Right forelimb (tissue), 1 donor: ENCODE results near the gene RTRAF.

Experiments
- DNase-seq: peaks from one replicate; pipeline ENCODE4 v3.0.0-alpha.2; 2018

The RTRAF gene

DNA sequence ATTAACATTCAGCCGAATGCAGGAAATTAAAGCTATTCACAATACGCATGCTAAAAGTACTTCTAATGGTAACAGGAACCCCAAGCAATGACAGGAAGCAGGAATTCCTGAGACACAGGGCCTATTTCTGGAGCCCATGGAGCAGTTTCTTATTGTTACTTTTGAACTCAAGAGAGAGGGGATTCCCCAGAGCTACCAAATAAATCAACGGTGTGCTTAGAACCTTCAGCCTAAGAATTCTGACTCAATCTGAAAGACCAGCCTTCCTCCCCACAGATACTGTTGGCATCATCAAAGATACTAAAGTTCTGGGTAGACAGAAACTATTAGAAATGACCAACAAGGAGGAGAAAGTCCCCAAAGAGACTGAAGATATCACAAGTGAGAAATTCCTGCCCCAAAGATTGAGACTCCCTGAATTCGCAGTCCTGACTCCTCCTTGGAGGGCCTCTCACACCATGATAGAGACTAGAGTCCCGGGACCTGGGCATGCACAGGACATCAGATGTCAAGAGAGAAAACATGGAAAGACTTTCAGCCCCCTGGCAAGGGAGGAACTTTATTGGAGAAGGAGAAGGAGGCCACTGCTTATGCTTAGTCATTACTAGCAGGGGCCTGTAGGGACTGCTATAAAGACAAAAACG, 32.7 kb downstream of the RTRAF start:
- no peak for DNase-seq

DNA sequence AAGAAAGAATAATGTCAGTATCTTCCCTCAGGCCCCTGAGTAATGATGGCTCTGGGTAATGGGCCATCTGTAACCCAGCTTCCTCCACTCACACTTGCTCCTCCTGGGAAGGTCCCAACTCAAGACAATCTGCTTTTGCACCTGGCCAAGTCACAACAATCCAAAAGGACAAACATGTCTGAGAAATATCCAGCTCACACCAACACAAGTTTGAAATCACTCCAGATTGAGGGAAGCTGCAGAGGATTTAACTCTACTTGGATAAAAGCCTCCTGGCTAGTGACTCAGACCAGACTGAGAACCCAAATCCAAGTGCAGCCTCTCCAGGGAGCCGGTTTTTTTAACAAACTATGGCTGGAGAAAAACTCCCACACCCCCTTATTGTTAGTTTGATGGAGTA, 34.2 kb downstream of the RTRAF start:
- no peak for DNase-seq

DNA sequence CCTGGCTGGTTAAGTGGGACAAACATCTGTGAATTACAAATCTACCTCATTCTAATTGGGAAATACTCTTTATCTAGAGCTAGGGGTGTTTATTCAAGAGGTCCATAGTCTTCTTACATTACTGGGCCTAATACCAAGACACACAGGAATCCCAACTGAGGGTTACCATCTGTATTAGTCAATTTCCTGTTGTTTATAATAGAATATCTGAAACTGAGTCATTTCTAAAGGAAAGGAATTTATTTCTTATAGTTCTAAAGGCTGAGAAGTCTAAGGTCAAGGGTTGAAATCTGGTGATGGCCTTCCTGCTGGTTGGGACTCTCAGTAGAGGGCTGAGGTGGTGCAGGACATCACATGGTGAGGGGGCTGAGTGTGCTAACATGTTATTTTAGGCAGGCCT, 36.0 kb downstream of the RTRAF start:
- no peak for DNase-seq

DNA sequence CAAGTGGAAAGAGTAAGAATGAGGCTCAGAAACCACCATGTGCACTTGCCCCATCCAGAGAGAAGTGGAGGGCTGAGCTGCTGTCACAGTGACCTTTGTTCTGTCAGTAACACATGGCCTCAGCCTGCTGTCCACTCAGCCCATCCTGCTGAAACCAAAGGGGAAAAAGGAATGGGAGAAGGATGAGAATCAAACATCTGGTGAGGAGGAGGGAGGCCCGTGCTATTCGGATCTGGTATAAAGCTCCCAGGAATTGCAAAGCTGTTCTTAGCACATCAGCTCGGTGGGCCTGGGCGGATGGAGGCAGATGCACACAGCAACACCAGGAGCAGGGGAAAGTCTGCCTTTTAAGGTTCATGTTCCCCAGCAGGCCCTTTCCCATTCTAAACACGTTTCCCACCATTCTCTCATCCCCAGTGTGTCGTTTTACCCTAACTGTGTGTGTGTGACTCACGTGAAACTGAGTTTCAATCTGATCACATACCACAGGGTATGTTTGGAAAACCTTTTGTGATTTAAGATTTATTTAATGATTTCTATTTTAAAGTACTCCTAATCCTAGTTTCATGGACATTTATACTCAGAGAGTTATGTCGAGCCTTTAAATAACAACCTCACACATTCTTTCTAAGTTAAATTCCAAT, 36.8 kb downstream of the RTRAF start:
- DNase-seq, result no peak

DNA sequence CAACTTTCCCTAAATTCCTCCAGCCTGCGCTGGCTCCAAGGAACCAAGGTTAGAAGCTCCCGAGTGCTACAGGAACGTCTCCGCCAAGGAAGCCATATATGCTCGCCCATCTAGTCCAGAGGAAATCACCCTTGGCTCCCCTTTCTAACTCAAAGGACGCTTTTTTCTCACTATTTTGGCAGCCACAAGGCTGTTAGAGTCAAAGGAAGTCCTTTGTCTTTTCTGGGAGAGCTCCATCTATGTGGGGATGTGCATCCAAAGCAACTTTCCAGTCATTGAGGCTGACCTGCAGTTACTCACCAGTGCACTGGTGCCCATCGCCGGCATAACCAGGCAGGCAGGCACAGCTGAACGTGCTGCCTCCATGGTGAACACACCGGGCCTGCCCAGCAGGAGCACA, 37.6 kb downstream of the RTRAF start:
- DNase-seq, result no peak

DNA sequence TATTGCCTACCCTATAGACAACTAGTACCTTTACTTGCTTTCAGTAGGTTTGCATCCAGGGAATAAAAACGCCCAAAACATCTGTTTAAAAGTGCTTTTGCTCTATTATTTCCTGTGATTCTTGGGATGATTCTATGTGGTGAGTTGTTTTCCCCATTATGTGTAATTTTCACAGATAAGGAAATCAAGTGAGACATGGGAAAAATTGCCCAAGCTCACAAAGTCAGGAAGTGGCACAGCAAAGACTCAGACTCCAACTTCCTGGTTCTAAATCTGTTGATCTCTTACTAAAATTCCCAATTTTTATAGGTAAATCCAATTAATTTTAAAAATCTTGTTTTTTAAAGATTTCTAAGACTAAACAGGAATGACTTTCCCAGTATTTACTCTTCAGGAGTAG, 40.5 kb downstream of the RTRAF start:
- no peak for DNase-seq

DNA sequence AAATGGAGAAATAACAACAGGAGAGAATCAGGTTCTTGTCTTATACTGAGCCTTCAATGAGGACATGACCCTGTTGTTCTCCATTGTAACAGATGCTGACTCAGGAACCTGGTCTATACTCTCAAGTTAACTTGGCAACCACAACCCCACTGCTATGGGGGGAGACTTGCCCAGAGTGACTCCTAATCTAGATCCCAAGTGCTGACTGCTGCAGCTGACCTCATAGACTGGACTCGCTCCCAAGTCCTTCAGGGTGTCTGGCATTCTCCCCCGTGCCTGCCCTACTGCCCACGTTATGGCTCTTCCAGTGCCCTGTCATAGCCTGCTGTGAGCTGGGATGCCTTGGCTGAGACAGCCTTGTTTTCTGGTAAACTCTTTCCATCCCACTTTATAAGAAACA, 42.4 kb downstream of the RTRAF start:
- no peak for DNase-seq

DNA sequence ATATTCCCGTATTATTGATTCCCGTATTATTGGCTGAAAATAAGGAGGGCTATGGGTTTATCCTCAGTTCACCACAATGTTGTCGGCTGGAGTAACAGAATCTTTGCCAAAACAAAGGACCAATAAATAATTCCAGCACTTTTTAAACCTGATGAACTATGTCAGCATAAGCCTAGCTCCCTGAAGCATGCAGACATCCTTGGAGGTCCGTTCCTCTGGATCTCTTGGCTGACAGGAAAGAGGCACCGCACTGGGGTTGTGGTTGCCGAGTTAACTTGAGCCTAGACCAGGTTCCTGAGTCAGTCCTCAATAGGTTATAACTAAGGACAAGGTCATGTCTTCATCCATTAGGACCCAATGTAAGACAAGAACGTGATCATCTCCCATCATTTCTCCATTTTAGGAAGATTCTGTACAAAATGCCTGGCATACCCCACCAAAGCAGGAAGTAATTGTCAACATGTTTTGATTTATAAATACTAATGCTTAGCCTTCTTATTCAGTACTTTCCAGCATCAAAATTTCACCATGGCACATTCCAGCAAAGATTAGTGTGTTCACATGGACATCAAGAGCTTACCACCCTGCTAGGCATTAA, 43.0 kb downstream of the RTRAF start:
- no peak for DNase-seq

DNA sequence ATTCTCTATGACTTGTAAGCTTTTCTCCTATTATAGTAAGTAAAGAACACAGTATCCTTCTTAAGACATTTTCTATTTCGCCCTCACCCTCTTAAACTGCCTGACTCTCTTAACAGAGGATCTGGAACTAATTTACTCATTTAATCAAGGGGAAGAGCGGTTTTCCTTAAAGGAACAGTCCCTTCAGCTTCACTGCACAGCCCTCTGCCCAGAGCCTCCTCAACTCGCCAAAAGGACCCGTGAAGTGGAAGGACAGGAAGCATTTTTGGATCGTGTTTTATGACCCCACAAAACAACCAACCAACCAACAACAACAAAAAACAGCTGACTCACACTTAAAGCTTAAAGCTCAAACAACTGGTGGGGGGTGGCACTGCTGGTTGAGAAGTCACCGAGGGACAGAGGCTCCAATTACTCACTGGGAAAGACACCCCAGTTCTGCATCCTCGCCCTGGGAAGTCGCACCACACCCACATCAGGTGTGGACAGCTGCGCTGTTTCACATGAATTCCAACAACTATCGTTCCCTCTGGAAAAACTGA, 43.8 kb downstream of the RTRAF start:
- DNase-seq, result no peak

DNA sequence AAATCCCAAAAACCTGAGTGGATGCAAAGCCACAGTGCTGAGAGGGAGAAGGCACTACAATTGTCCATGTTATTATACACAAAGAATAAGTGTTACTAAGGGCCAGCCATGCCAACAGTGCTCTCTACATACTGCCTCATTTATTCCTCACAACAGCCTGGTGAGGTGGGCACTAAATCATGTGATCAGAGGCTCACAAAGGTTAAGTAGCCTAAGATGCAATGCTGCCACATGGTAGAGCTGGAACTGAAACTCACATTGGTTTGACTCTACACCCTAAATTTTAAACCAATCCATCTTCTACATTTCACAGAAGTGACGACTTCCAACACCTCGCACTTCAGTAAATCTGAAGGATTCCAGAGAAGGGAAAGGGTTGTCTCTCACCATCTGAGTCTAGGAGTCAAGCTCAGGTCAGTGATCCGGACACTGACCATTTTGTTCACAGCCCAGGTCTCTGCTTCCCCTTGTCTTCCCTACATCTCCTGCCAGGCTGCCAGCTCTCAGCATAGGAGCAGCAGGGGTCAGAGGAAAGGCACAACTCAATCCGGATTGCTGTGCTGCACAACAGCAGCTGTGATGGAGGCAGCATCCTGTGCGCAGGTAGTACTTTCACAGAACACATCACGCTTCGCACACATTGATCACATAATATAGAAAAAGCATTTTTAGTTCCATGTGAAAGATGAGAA, 49.9 kb downstream of the RTRAF start:
- DNase-seq, result no peak

DNA sequence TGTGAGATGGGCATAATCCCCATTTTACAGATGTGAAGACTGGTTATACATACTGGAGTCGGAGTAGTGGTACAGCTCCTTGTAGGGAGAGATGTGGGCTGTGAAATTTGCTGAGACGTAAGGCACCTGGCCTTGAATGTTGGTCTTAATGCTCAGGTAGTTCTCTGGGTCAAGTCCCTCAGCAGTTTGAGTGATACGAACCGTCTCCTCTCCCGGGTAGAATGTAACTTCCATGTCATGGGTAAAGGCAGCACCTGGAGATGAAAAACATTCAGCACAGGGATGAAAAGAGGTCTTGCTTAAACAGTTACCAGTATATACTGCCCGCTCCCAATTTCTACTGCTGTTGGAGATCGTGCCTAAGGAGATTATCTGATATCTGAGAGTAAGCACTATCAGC, 51.3 kb downstream of the RTRAF start:
- no peak for DNase-seq

DNA sequence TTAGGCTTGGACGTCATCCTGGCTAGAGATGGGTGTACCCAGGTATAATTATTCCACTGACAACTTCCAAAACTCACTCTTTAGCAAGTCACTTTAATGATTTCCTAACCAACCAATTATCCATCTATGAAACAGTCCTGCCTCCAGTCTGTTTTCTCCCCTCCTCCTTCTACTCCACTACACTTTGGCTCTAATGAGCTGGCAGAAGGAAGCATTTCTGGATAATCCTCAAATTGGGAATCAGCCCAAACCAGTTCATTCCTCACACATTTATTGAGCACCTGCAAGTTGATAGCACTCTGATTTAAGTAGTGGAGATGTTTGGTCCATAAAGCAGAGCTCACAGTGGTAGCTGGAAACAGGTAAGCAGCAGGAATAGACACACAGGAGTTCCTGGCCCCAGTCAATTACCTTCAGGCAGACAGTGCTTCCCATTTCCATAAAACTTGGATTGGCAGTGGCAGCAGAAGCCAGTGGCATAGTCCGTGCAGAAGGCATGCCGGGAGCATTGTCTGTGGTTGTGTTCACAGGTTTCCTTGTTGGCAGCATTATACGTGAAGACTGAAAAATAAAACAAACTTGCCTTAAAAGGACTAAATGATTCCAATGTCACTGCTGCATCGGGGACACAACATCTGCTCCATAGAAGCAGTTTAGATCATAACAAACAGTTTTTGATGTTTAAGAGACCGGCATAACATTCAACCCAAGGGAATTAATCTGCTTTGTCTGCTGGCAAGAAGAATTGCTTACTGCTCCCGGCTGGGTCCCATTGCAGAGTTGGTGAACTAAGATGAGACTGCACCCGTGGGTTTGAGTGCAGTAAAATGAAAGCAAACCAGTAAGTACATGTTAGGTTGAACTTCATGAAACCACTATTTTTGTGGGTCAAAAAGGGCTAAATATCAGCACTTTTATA, 53.3 kb downstream of the RTRAF start:
- no peak for DNase-seq

DNA sequence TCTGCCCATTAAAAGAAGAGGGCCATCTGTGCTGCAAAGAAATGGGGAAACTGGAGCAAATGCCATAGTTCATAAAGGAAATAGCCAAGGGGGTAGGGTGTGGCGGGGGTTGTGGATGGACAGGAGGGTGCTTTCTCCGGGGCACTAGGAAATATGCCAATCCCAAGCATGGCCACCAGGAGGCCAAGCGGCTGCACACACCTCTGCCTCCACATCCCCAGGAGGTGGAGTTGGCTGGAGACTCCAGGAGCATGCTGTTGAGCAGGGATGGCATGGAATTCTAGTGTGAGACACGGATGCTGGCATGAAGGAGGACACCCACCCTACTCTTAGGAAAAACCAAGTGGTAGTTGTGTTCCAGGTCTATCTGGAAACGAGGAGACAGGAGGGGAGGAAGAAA, 54.3 kb downstream of the RTRAF start:
- no peak for DNase-seq

DNA sequence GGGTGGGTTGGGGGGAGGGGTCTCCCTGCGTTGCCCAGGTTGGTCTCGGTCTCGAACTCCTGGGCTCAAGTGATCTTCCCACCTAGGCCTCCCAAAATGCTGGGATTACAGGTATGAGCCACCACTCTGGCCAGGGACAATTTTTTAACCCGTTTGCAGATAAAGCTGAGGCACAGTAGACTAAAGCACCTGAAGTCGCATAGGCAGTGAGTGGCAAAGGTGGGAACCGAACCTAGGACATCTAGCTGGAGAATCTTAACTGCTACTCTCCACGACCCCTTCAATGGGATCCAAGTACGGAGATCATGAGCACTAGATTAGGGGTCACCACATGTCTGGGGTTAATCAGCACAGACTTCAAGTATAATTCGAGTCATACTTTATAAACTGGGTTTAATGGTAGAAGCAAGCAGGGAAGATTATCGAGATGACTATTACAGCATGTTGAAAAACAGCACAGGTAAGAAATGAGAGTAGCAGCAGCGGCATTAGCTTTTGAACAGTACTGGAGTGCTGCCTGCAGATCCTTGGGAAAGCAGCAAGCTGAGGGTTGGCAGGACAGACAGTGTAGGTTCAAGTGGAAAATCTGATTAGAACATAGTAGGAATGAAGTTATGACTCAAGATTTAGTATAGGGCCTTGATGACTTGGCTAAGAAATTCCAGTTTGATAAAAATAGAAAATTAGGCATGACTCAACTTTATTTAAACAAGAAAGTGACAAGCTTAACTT, 55.6 kb downstream of the RTRAF start:
- no peak for DNase-seq

DNA sequence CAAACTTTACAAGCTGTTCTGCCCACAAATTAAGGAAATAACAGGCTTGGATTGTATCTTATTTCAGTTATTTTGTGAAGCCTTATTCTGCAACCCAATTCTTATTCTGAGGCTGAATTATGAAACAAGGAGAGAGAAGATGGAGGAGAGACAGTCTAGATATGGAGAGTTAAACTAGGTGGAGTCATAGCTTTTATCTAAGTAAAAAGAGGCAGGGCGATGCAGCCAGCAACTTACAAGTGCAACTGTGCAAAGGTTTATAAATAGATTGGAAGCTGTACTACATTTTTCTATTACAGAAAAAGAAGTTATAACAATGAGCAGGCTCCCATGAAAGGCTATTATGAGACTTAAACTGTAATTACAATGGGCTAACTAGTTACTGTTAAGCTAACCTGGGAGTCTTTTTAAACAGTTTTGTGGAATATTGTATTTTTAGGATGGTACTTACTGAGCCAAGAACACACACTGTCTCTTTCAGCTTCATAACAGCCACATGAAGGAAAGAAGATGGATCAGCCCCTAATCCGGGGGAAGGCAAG, 57.1 kb downstream of the RTRAF start:
- no peak for DNase-seq

DNA sequence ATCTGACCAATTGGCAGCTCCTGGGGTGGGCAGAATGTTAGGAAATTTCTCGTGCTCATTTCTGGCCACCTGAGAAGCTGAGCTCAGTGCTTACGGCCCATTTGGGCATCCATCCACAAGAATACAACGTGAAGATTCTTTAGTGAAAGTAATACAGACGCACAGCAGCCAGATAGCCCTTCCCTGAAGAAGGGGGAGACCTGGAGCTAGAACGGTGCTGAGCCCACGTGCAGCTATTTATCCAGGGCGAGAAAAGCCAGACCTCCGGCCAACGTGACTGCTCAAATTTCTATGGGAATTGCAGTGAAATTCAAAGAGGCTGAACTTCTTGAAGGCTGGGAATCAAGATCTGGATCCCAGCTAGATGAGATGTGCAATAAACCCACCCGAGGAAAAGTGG, 58.8 kb downstream of the RTRAF start:
- DNase-seq, result no peak

DNA sequence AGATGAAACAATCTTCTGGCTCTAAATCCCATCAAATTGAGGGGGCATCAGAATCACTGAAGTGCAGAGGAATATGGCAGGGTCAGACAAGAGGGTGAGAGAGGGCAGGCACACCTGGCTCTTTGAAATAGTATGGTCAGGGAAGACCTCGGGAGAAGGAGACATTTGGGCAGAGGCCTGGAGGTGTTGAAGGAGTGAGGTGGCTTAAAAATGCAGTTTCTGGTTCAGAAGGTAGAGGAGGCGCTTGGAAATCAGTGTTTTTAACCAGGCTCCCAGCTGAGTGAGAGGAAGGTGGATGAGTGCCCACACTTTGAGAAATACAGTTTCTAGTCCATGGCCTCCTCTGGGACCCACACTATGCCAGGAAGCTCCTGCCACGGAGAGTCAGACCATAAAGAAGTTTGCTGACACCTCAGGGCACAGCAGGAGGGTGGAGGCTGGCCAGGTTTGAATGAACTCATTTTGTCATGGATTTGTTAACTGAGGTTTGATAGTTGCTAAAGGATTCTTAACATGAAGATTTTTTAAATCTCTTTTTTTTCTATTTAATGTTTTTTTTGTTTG, 59.4 kb downstream of the RTRAF start:
- no peak for DNase-seq

DNA sequence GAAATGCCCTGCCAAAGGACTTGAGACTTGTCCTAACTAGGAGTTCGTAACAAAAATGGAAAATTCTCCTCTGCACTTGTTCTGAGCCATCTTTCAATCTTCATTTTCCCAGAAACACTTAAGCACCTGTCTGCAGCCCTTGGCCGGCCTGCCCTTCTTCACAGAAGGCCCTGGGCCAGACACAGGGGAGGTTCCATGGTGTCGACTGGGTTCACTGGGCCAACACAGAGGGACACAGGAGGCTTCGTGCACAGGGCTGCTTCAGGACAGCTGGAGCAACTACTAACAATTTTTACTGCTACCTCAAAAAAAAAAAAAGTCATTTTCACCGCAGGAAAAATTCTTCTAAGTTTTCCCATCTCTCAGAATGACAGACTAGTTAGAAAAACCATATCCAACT, 59.9 kb downstream of the RTRAF start:
- no peak for DNase-seq

DNA sequence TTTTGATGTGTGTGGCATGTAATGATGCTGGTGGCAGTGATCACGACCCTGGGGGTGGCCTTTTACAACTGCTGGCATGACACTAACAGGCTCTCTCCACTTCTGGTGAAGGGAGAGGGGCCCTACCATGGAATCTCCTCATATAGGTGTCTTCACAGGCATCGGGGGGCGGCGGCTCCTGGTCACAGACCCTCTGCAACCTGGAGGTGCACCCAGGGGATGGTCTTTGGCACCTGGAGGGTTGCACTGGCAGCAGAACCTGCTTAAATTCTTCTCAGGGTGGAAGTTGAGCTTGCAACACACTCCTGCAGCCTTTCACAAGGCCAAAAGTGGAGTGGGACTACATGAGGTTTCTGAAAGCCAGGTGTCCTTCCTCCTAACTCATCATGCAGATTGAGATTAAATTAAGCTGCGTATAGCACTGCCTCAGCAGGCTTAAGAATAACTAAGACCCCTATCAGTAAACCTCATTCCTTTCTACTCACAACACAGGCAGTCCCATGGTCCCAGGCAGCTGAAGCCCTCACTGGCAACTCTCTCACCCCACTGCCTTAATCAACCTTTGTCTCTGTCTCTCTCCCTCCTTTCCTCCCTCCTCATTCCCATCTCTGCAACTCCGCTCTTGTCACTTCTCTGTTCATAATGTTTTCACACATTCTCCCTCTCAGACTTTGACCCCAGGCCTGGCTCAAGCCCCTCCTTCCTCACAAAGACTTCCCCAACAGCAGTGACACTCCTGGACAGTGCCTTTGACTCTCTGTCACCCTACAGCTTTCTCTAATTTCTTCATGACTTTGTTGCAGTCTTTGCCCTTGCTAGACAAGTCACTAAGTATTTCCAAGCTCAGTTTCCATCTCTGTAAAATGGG, 60.6 kb downstream of the RTRAF start:
- DNase-seq, result no peak

DNA sequence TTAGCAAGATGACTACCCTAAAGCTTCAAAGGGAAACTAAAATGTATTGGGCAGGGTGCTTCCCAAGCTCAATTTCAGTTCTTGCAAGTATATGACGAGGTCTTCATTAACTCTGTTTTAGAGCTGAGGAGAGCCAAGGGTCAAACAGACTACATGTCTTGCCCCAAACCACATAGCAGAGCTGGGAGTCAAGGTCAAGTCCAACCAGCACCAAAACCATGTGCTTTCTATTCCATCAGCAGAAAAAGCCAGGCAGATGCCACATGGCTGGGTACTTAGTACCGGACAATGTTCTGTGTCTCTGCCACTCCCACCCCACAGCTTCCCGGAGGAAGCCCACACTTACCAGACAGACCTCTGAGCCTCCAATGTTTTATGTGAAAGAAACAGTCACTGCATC, 61.9 kb downstream of the RTRAF start:
- DNase-seq, result no peak
